SU-DHL-6 (cell line): ENCODE results near the gene ZDHHC24.

ENCODE experiments used
- H2AFZ ChIP-seq: fragments of 200-600 bp; sonication (generic); 2 replicates; pipeline ENCODE4 v1.6.1; 2014; ENCODE audit warnings: low read depth, mild to moderate bottlenecking, moderate library complexity, mixed read lengths, antibody characterized with exemption, low read length; ENCODE audit not compliant: severe bottlenecking
- H3F3A ChIP-seq: fragments of 200-600 bp; shearing (Covaris generic); 2 replicates; pipeline ENCODE4 v1.6.0; 2016; ENCODE audit warnings: antibody characterized with exemption, mild to moderate bottlenecking; ENCODE audit not compliant: insufficient read depth
- H3K27ac ChIP-seq: fragments of 200-600 bp; sonication (generic); 2 replicates; pipeline ENCODE4 v1.5.1; 2016; ENCODE audit warnings: low read depth, mild to moderate bottlenecking, low read length, moderate library complexity, mixed read lengths
- H3K27me3 ChIP-seq: fragments of 200-600 bp; sonication (generic), shearing (Covaris generic); 2 replicates; pipeline ENCODE4 v1.6.0; 2014; ENCODE audit warnings: mild to moderate bottlenecking, low read length
- H3K36me3 ChIP-seq: fragments of 200-600 bp; sonication (generic); 2 replicates; pipeline ENCODE4 v1.6.1; 2014; ENCODE audit warnings: mild to moderate bottlenecking, low read length, mixed read lengths
- H3K4me2 ChIP-seq: fragments of 300-600, 200-600 bp; shearing (Covaris generic), sonication (generic); 2 replicates; pipeline ENCODE4 v1.6.0; 2014; ENCODE audit warnings: low read length, low read depth, mild to moderate bottlenecking; ENCODE audit not compliant: poor library complexity, severe bottlenecking
- H3K4me3 ChIP-seq: fragments of 200-600 bp; sonication (generic); 2 replicates; pipeline ENCODE4 v1.5.1; 2014; ENCODE audit warnings: antibody characterized with exemption, low read length, mild to moderate bottlenecking, mixed read lengths; ENCODE audit not compliant: insufficient read depth, poor library complexity, severe bottlenecking
- H3K79me2 ChIP-seq: fragments of 200-600 bp; sonication (generic); 2 replicates; pipeline ENCODE4 v1.6.1; 2014; ENCODE audit warnings: mild to moderate bottlenecking, low read length, moderate library complexity; ENCODE audit not compliant: insufficient read depth
- H3K9ac ChIP-seq: fragments of 200-600 bp; sonication (generic); 2 replicates; pipeline ENCODE4 v1.7.0; 2014; ENCODE audit warnings: mild to moderate bottlenecking, low read length
- H3K9me2 ChIP-seq: fragments of 200-600 bp; sonication (generic); replicated peaks from 2 replicates; pipeline ENCODE4 v1.6.1; 2014; ENCODE audit warnings: low read length; ENCODE audit not compliant: insufficient read depth
- H3K9me3 ChIP-seq: fragments of 200-600 bp; sonication (generic); 2 replicates; pipeline ENCODE4 v1.6.1; 2014; ENCODE audit warnings: low read length, mixed read lengths; ENCODE audit not compliant: insufficient read depth
- H4K20me1 ChIP-seq: fragments of 200-600 bp; sonication (generic); 2 replicates; pipeline ENCODE4 v1.6.1; 2014; ENCODE audit warnings: low read depth, mild to moderate bottlenecking, antibody characterized with exemption, low read length, moderate library complexity, mixed read lengths
- EZH2phosphoT487 ChIP-seq: fragments of 200-600 bp; sonication (generic), shearing (Covaris generic); conservative IDR thresholded peaks from 2 replicates; pipeline ENCODE4 v1.6.1; 2018; ENCODE audit warnings: mild to moderate bottlenecking, antibody characterized with exemption, low read length, moderate library complexity, mixed read lengths
- TF ChIP-seq, protein P1 (sequence below): fragments of 200-600 bp; sonication (generic); IDR thresholded peaks from one replicate; pipeline ENCODE4 v1.5.1; 2017; ENCODE audit warnings: antibody characterized with exemption, mild to moderate bottlenecking, low read length, moderate library complexity; ENCODE audit not compliant: insufficient read depth, poor library complexity, severe bottlenecking

Gene ZDHHC24

GRCh38 chr11:66593303-66593635 is 47.4 kb upstream of the ZDHHC24 start:
- Histone ChIP-seq H3K9ac (peak overlapping the region; percentile 78), H3F3A (no peaks in the 10 kb centered on the region), H2AFZ (peak overlapping the region; percentile 79), H3K9me2 (no peaks in the 10 kb centered on the region), H3K36me3 (no peaks in the 10 kb centered on the region), H3K27me3 (no peaks in the 10 kb centered on the region), H3K27ac (no peak overlapping the region), H3K9me3 (no peaks in the 10 kb centered on the region), H4K20me1 (no peaks in the 10 kb centered on the region), H3K4me2 (peak overlapping the region; percentile 82), H3K79me2 (no peaks in the 10 kb centered on the region), H3K4me3 (peak overlapping the region; percentile 71)
- TF ChIP-seq EZH2phosphoT487: no peak
- TF ChIP-seq, protein P1, sequence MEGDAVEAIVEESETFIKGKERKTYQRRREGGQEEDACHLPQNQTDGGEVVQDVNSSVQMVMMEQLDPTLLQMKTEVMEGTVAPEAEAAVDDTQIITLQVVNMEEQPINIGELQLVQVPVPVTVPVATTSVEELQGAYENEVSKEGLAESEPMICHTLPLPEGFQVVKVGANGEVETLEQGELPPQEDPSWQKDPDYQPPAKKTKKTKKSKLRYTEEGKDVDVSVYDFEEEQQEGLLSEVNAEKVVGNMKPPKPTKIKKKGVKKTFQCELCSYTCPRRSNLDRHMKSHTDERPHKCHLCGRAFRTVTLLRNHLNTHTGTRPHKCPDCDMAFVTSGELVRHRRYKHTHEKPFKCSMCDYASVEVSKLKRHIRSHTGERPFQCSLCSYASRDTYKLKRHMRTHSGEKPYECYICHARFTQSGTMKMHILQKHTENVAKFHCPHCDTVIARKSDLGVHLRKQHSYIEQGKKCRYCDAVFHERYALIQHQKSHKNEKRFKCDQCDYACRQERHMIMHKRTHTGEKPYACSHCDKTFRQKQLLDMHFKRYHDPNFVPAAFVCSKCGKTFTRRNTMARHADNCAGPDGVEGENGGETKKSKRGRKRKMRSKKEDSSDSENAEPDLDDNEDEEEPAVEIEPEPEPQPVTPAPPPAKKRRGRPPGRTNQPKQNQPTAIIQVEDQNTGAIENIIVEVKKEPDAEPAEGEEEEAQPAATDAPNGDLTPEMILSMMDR: no peak

GRCh38 chr11:66592457-66593302 is 46.8 kb upstream of the ZDHHC24 start, which contains the start of the genes CCDC87 and CCS:
Gene CCDC87, minus strand, starts transcription at chr11:66593063. Its CDS starts 48 bp downstream, at chr11:66593015.
Gene CCS, plus strand, starts transcription at chr11:66593185. Its CDS starts 77 bp downstream, at chr11:66593262.
- no peaks in the 10 kb centered on the region for H4K20me1 ChIP-seq
- no peak for TF ChIP-seq EZH2phosphoT487
- TF ChIP-seq, protein P1: peak; percentile 34
- H3K27me3 ChIP-seq: no peaks in the 10 kb centered on the region
- peak within 1 kb of the TSS; percentile 82 for H3K4me2 ChIP-seq
- peak within 1 kb of the TSS; percentile 78 for H3K9ac ChIP-seq
- no peaks in the 10 kb centered on the region for H3K36me3 ChIP-seq
- peak within 1 kb of the TSS; percentile 79 for H2AFZ ChIP-seq
- H3K9me3 ChIP-seq: no peaks in the 10 kb centered on the region
- H3F3A ChIP-seq: no peaks in the 10 kb centered on the region
- H3K9me2 ChIP-seq: no peaks in the 10 kb centered on the region
- no peaks in the 10 kb centered on the region for H3K79me2 ChIP-seq
- H3K4me3 ChIP-seq: peak within 1 kb of the TSS; percentile 71
- H3K27ac ChIP-seq: no peak within 1 kb of the TSS

GRCh38 chr11:66591175-66591574 is 45.3 kb upstream of the ZDHHC24 start:
- no peaks in the 10 kb centered on the region for H3K27me3 ChIP-seq
- H3F3A ChIP-seq: no peaks in the 10 kb centered on the region
- no peak overlapping the region for H2AFZ ChIP-seq
- H3K4me2 ChIP-seq: no peak overlapping the region
- no peak overlapping the region for H3K4me3 ChIP-seq
- no peaks in the 10 kb centered on the region for H3K79me2 ChIP-seq
- no peaks in the 10 kb centered on the region for H3K9me3 ChIP-seq
- no peak overlapping the region for H3K27ac ChIP-seq
- H3K9me2 ChIP-seq: no peaks in the 10 kb centered on the region
- no peak overlapping the region for H3K9ac ChIP-seq
- no peak for TF ChIP-seq EZH2phosphoT487
- TF ChIP-seq, protein P1: no peak
- no peaks in the 10 kb centered on the region for H4K20me1 ChIP-seq
- no peaks in the 10 kb centered on the region for H3K36me3 ChIP-seq
